Measurements from ENCODE around the gene PARP12.

DNA sequence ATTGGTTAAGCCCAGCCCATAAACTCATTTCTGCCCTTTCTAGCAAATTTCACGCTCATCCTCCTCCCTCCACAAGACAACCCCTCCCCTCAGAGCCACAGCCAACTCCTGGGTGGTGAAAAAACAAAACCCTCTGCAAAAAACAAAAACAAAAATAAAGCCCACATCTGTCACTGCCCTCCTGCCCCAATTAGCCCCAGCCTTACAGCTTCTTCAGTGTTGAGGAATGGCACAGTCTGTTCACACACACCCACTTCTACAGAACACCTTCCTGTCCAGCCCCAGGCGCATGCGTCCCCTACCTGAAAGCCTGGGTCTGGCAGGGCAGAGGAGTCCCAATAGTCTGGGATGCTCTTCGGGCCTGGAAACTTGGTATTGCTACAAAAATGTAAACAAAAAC lies 34.4 kb downstream of the PARP12 start:
- no peak for TF ChIP-seq CHD1 (IDR thresholded peaks at IDR 0.05; ENCODE audit: low read length)
- no peak for TF ChIP-seq ZEB2 (IDR thresholded peaks at IDR 0.05)
- TF ChIP-seq, protein P1, sequence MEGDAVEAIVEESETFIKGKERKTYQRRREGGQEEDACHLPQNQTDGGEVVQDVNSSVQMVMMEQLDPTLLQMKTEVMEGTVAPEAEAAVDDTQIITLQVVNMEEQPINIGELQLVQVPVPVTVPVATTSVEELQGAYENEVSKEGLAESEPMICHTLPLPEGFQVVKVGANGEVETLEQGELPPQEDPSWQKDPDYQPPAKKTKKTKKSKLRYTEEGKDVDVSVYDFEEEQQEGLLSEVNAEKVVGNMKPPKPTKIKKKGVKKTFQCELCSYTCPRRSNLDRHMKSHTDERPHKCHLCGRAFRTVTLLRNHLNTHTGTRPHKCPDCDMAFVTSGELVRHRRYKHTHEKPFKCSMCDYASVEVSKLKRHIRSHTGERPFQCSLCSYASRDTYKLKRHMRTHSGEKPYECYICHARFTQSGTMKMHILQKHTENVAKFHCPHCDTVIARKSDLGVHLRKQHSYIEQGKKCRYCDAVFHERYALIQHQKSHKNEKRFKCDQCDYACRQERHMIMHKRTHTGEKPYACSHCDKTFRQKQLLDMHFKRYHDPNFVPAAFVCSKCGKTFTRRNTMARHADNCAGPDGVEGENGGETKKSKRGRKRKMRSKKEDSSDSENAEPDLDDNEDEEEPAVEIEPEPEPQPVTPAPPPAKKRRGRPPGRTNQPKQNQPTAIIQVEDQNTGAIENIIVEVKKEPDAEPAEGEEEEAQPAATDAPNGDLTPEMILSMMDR (IDR thresholded peaks at IDR 0.05 in 2 of 3, conservative IDR thresholded peaks at IDR 0.05 in 1 of 3; ENCODE audit: insufficient read depth in 2 of 3, low read depth in 1 of 3, low read length in 3 of 3): no peak
- TF ChIP-seq KLF10 (CRISPR knock-in tag; IDR thresholded peaks at IDR 0.05): no peak
- TF ChIP-seq CBFB (CRISPR knock-in tag; IDR thresholded peaks at IDR 0.05): no peak
- TF ChIP-seq, protein P2, sequence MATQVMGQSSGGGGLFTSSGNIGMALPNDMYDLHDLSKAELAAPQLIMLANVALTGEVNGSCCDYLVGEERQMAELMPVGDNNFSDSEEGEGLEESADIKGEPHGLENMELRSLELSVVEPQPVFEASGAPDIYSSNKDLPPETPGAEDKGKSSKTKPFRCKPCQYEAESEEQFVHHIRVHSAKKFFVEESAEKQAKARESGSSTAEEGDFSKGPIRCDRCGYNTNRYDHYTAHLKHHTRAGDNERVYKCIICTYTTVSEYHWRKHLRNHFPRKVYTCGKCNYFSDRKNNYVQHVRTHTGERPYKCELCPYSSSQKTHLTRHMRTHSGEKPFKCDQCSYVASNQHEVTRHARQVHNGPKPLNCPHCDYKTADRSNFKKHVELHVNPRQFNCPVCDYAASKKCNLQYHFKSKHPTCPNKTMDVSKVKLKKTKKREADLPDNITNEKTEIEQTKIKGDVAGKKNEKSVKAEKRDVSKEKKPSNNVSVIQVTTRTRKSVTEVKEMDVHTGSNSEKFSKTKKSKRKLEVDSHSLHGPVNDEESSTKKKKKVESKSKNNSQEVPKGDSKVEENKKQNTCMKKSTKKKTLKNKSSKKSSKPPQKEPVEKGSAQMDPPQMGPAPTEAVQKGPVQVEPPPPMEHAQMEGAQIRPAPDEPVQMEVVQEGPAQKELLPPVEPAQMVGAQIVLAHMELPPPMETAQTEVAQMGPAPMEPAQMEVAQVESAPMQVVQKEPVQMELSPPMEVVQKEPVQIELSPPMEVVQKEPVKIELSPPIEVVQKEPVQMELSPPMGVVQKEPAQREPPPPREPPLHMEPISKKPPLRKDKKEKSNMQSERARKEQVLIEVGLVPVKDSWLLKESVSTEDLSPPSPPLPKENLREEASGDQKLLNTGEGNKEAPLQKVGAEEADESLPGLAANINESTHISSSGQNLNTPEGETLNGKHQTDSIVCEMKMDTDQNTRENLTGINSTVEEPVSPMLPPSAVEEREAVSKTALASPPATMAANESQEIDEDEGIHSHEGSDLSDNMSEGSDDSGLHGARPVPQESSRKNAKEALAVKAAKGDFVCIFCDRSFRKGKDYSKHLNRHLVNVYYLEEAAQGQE (IDR thresholded peaks at IDR 0.05; ENCODE audit: borderline replicate concordance): no peak
- TF ChIP-seq, protein P2 (CRISPR knock-in tag; IDR thresholded peaks at IDR 0.05; ENCODE audit: low read depth): no peak
- TF ChIP-seq EZH2 (IDR thresholded peaks at IDR 0.05; ENCODE audit: borderline replicate concordance, low read depth, low read length): no peak
- TF ChIP-seq ZKSCAN1 (IDR thresholded peaks at IDR 0.05; ENCODE audit: low read depth, low read length): no peak
- TF ChIP-seq, protein P3, sequence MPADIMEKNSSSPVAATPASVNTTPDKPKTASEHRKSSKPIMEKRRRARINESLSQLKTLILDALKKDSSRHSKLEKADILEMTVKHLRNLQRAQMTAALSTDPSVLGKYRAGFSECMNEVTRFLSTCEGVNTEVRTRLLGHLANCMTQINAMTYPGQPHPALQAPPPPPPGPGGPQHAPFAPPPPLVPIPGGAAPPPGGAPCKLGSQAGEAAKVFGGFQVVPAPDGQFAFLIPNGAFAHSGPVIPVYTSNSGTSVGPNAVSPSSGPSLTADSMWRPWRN (IDR thresholded peaks at IDR 0.05; ENCODE audit: low read depth): no peak

All from K562 (cell line).